Measurements from ENCODE around the gene POLD4.

POLD4 gene

DNA sequence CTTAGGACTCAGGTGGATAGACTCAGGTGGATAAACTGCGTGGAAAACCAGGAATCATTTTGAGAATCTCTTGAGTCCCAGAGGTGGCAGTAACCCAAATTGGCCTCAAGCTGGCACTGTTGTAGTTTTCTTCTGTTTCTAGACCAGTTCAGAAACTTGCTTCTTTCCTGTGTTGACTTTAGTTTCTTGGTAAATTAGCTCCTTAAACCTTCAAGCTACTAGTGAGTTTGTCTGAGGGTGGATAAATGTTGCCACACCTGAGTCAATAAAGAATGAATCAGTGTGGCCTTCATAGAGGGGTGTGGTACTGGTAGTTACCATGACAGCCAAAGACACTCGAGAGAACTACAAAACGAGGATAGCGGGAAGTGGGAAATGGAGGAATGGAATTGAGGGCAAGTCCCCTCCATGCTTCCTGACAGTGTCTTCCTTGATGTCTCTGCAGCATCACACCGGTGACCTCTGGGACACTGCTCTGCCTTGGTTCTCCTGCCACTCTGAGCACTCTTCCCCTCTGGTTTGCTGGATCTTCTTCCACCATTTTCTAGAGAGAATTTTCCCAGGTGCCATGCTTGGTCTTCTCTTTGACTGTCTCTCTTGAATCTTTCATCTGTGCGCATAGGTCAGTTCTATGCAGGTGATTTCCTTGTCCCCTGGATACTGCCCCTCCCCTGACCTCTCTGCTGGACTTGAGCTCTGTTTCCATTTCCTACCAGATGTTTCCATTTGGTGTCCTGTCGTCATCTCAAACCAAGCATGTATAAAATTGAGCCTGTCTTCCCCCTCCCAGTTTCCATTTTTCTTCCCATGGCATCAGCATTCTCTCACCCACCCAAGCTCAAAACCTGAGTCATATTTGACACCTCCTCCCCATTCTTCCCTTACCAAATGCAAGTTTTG is 7.2 kb downstream of the POLD4 start:
- Histone ChIP-seq H3K4me2 (ENCODE audit: insufficient read depth, low read length) (no peak overlapping the region), H3K9me3 (ENCODE audit: insufficient read depth, low read length, severe bottlenecking) (no peaks in the 10 kb centered on the region), H2AFZ (ENCODE audit: low read depth, low read length) (no peak overlapping the region), H3K4me1 (ENCODE audit: insufficient read depth, low read length) (no peaks in the 10 kb centered on the region; the same call in 1 of the 2 replicates), H3K4me3 (ENCODE audit: low read depth in 1 of 2, low read length in 2 of 2) (no peak overlapping the region), H3K27ac (ENCODE audit: low read length) (no peak overlapping the region), H3K27me3 (ENCODE audit: insufficient read depth, low read length, poor library complexity) (no peaks in the 10 kb centered on the region), H4K20me1 (ENCODE audit: insufficient read depth, low read length) (no peaks in the 10 kb centered on the region), H3K36me3 (ENCODE audit: insufficient read depth, low read length) (no peaks in the 10 kb centered on the region; the same call in 1 of the 2 replicates), H3K9ac (ENCODE audit: low read depth, low read length) (no peak overlapping the region), H3K79me2 (ENCODE audit: insufficient read depth, low read length) (no peaks in the 10 kb centered on the region)
- TF ChIP-seq, protein P1, sequence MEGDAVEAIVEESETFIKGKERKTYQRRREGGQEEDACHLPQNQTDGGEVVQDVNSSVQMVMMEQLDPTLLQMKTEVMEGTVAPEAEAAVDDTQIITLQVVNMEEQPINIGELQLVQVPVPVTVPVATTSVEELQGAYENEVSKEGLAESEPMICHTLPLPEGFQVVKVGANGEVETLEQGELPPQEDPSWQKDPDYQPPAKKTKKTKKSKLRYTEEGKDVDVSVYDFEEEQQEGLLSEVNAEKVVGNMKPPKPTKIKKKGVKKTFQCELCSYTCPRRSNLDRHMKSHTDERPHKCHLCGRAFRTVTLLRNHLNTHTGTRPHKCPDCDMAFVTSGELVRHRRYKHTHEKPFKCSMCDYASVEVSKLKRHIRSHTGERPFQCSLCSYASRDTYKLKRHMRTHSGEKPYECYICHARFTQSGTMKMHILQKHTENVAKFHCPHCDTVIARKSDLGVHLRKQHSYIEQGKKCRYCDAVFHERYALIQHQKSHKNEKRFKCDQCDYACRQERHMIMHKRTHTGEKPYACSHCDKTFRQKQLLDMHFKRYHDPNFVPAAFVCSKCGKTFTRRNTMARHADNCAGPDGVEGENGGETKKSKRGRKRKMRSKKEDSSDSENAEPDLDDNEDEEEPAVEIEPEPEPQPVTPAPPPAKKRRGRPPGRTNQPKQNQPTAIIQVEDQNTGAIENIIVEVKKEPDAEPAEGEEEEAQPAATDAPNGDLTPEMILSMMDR (IDR thresholded peaks at IDR 0.05; ENCODE audit: borderline replicate concordance, extremely low read depth, low read length, poor library complexity, severe bottlenecking): peak; percentile 70
- TF ChIP-seq EZH2 (IDR thresholded peaks at IDR 0.05; ENCODE audit: borderline replicate concordance, low read depth, low read length, severe bottlenecking): no peak
- ATAC-seq (ENCODE audit: insufficient read depth, low read depth) (peak; percentile 62; the same call in 2 of the 3 replicates), DNase-seq (peak; percentile 10)

DNA sequence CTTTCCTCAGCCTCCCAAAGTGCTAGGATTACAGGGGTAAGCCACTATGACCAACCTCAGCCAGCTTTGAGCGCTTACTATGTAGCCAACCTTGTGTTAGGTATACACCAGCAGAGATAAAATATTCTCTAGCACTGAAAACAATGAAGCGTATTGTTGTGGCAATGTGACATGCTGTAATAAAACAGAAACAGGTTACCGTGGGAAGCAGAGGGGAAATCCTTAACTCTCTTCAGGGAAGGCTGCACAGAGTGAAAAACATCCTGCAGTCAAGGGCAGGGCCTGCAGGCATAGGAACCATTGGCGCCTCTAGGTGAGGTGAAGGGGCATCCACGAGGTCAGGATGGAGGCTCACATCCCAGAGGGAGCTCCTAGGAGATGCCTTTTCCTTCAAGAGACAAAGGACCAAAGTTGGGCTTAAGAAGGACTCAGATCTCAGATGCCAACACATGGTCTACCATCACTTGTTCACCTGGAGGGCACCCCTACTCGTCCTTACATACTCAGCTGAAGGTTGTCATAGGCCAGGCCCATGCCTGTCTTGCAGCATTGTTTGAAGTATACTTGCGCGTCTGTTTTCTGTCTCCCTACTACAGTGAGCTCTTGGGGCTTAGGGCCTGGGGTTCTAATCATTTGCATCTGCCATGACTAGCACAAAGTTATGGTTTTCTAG is 8.0 kb downstream of the POLD4 start:
- Histone ChIP-seq H3K4me3 (ENCODE audit: low read depth in 1 of 2, low read length in 2 of 2) (no peak overlapping the region), H3K27me3 (ENCODE audit: insufficient read depth, low read length, poor library complexity) (no peaks in the 10 kb centered on the region), H3K4me2 (ENCODE audit: insufficient read depth, low read length) (no peak overlapping the region), H3K9me3 (ENCODE audit: insufficient read depth, low read length, severe bottlenecking) (no peaks in the 10 kb centered on the region), H3K4me1 (ENCODE audit: insufficient read depth, low read length) (no peaks in the 10 kb centered on the region; the same call in 1 of the 2 replicates), H3K9ac (ENCODE audit: low read depth, low read length) (no peak overlapping the region), H3K79me2 (ENCODE audit: insufficient read depth, low read length) (no peaks in the 10 kb centered on the region), H3K27ac (ENCODE audit: low read length) (no peak overlapping the region), H4K20me1 (ENCODE audit: insufficient read depth, low read length) (no peaks in the 10 kb centered on the region), H3K36me3 (ENCODE audit: insufficient read depth, low read length) (no peaks in the 10 kb centered on the region), H2AFZ (ENCODE audit: low read depth, low read length) (no peak overlapping the region)
- ATAC-seq (ENCODE audit: insufficient read depth, low read depth) (0 out of 3 replicates have a peak, but pooled peaks have one; percentile 22), DNase-seq (no peak)
- TF ChIP-seq EZH2 (IDR thresholded peaks at IDR 0.05; ENCODE audit: borderline replicate concordance, low read depth, low read length, severe bottlenecking): no peak
- TF ChIP-seq, protein P1 (IDR thresholded peaks at IDR 0.05; ENCODE audit: borderline replicate concordance, extremely low read depth, low read length, poor library complexity, severe bottlenecking): no peak

DNA sequence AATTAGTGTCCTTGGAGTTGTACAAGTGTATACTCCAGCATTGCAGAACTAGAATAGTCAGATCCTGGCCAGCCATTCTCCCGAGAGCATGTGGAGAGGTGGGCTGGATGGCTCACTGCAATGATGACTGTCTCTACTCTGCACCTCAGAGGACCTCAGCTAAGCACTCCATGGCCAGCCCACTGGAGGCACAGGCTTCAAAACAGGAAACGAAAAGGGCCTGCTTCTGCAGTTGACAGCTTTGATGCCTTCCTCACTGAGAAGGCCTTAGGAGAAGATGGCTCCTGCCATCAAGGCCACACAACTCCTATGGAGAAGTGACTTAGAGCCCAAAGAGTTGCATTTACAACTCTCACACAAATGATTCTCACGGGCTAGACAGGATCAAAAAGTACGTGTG is 9.1 kb downstream of the POLD4 start:
- no peak overlapping the region for H3K4me3 ChIP-seq (ENCODE audit: low read depth in 1 of 2, low read length in 2 of 2)
- H3K4me1 ChIP-seq (ENCODE audit: insufficient read depth, low read length): no peaks in the 10 kb centered on the region; the same call in 1 of the 2 replicates
- no peak overlapping the region for H2AFZ ChIP-seq (ENCODE audit: low read depth, low read length)
- no peak for ATAC-seq (ENCODE audit: insufficient read depth, low read depth)
- no peaks in the 10 kb centered on the region for H3K9me3 ChIP-seq (ENCODE audit: insufficient read depth, low read length, severe bottlenecking)
- no peak overlapping the region for H3K4me2 ChIP-seq (ENCODE audit: insufficient read depth, low read length)
- no peaks in the 10 kb centered on the region for H3K27me3 ChIP-seq (ENCODE audit: insufficient read depth, low read length, poor library complexity)
- H4K20me1 ChIP-seq (ENCODE audit: insufficient read depth, low read length): no peaks in the 10 kb centered on the region
- no peak for TF ChIP-seq EZH2 (IDR thresholded peaks at IDR 0.05; ENCODE audit: borderline replicate concordance, low read depth, low read length, severe bottlenecking)
- TF ChIP-seq, protein P1 (IDR thresholded peaks at IDR 0.05; ENCODE audit: borderline replicate concordance, extremely low read depth, low read length, poor library complexity, severe bottlenecking): no peak
- H3K36me3 ChIP-seq (ENCODE audit: insufficient read depth, low read length): no peaks in the 10 kb centered on the region
- DNase-seq: peak; percentile 12
- no peaks in the 10 kb centered on the region for H3K79me2 ChIP-seq (ENCODE audit: insufficient read depth, low read length)
- H3K27ac ChIP-seq (ENCODE audit: low read length): no peak overlapping the region
- H3K9ac ChIP-seq (ENCODE audit: low read depth, low read length): no peak overlapping the region
